Left cardiac atrium (tissue), 4 donors: ENCODE measurements around the gene ZNF683. TPM values are rescaled to one million over a fixed set of nuclear protein-coding genes. Genes with fewer than 3 reads are reported as not detected.

Experiments used
- ATAC-seq, 2 donors: fragments of 200-7000 bp; cut with Tn5 transposase; one replicate each; pipeline ENCODE4 v1.9.1; 2020; ENCODE audit warnings: mild to moderate bottlenecking in 2 of 2, moderate library complexity in 2 of 2
- DNase-seq: peaks from one replicate; pipeline ENCODE4 v3.0.0-alpha.2; 2020
- intact Hi-C, 2 donors: fragments of 100-400 bp; cut with DNase I; formaldehyde crosslinking; loops; one replicate each; pipeline versions ENCODE4 v1.14.1 to v1.15.1; 2022 to 2023
- total RNA-seq, 2 donors: library from RNA; stranded (reverse); fragmentation: NEBNext Ultra II Directional; extraction: Animal tissue kit (Norgen Biotek cat#: 25700); gene quantifications; one replicate each; pipeline ENCODE4 v1.2.1, GENCODE V29; 2021
- donor health status: DM: no; HTN: yes; CAD: no.
- donor health status: DM: no; HTN: yes; CAD: no; lungs with severe emphysema.
- donor health status: DM: yes; HTN: yes; CAD: no.
- donor health status: Dilated cardiomyopathy.

ZNF683 gene
- total RNA-seq, 2 donors from 2014 or later: 0.35 TPM; not detected in 1

DNA sequence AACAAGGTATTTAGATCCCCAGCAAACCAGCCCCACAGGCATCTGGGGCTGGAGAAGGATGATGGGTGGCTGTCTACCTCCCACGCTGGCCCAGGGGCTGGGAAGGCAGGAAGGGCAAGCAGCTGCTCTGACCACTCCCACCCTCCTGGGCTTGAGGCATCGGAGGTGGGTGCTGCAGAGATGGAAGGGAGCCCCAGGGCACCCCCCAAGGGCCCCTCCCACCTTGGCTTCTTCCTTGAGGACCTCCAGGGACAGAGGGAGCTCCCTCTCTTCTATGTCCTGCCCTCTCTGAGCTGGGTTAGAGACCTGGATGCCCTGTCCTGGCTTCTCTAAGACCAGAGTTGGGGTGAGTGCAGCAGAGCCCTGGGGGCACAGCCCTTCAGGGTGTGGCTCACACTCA, 51.7 kb downstream of the ZNF683 start:
- ATAC-seq: peak in 1 of 2 donors; percentile 4
- intact Hi-C loops: loop anchor here (2.0 to 10.0 kb wide), 4 partner anchors 36 to 216 kb away; no protein-coding TSS in a partner anchor
- no peak for DNase-seq

DNA sequence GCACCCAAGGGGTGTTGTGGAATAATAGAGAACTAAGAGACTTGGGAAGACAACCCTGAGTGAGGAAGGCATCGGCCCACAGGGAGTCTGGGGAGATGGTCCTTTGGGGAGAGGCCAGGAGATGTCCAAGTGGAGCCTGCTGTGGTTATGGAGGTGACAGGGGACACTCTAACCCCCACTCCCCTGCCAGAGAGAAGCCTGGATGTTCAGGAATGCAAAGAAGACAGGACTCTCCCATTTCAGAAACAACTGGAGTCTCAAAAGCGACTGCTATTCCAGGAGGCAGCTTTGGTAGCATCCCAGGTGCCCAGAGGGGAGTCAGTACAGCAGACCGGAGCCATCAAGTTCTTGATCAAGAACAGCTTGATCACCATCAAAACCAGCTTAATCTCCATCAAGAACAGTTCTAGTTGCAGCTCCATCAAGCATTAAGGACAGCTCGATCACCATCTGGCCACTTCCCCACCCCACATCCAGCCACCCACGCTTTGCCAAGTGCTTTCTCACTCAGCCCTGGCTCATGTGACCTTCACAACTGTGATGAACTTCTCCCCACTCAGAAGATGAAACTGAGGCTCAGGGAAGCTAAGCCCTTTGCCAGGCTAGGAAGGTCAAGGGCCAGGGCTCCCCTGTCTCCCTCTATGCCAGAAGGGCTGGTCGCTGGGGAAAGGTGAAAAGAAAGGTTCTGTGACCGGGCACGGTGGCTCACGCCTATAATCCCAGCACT, 54.0 kb downstream of the ZNF683 start:
- no peak for DNase-seq
- peak in 1 of 2 donors; percentile 22 for ATAC-seq
- intact Hi-C loops: no loop called here

DNA sequence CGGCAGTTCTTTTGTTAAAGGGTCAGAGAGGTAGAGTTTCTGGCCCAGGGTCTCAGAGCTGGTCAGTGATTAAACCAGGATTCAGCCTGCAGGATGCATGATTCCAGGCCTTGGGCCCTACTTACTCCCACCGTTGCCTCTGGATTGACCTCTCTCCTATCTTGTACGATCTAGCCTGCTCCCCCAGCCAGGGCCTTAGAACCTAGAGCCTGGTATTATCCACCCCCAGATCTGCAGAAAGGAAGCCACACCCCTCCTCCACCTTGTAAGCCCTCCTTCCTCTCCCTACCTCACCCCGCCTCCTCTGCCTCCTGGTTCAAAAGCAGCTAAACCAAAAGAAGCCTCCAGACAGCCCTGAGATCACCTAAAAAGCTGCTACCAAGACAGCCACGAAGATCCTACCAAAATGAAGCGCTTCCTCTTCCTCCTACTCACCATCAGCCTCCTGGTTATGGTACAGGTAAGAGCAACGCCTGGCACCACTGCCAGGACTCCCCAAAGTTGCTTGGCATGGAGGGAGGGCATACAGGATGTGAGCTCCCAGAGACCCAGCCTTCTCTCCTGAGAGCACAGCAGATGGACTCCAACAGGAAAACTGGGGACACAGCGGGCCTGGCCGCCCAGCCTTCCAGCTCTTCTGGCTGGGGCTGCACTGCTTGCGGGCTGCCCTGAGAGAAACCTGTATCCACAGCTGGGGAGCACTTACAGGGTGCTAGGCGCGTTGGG, 54.8 kb downstream of the ZNF683 start, which contains the start of gene CD52:
Gene CD52 (plus strand): TSS at position 347 of the 726 bp plus-strand sequence. CDS start 60 bp downstream, at position 407.
- intact Hi-C loops: no loop called here
- no peak for DNase-seq
- ATAC-seq: peak in 1 of 2 donors; percentile 45

DNA sequence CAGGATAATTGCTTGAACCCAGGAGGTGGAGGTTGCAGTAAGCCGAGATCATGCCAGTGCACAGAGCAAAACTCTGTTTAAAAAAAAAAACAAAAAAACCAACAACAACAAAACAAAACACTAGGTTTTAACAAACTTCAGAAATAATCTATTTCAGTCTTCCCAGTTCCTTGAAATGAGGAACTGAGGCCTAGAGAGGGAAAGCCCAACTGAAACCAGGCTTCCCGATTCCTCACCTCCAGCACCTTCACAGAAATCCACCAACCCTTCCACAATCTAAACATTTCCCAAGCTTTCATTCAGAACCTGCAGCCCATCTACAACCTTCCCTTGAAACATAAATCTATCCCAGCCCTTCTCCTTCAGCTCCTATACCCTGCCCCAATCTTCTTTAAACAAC, 55.4 kb downstream of the ZNF683 start:
- ATAC-seq (no peak), DNase-seq (no peak)
- intact Hi-C loops: no loop called here

DNA sequence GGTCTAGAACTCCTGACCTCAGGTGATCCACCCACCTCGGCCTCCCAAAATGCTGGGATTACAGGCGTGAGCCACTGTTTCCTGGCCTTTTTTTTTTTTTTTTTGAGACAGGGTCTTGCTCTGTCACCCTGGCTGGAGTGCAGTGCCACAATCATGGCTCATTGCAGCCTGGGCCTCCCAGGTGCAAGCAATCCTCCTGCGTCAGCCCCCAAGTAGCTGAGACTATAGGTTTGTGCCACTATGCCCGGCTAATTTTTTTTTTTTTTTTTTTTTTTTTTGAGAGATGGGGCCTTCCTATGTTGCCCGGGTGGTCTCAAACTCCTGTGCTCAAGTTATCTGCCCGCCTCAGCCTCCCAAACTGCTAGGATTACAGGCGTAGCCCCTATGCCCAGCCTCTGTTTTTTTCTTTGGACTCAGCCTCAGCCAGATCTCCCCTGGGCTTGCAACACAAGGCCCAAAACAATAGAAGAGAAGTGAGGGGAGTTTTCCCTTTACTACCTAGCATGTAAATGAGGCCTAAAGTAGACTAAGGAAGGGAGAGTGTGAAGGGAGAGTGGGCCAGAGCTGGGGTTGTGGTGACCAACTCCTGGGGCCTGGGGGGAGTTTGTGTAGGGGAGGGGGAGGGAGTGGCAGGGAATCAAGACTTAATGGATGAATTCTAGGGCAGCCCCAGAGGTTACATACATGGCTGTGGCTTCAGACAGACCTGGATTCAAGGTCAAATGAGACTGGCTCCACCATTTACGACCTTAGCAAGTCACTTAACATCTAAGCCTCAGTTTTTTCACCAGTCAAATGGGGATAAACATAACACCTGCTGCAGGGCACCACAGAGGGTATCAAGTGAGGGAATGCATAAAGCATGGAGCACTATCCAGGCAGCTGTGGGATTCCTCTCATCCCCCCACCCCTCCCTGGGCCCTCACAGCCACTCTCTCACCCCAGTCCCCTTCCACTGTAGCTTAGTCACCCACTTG, 56.4 kb downstream of the ZNF683 start:
- ATAC-seq (no peak), DNase-seq (no peak)
- intact Hi-C loops: no loop called here

DNA sequence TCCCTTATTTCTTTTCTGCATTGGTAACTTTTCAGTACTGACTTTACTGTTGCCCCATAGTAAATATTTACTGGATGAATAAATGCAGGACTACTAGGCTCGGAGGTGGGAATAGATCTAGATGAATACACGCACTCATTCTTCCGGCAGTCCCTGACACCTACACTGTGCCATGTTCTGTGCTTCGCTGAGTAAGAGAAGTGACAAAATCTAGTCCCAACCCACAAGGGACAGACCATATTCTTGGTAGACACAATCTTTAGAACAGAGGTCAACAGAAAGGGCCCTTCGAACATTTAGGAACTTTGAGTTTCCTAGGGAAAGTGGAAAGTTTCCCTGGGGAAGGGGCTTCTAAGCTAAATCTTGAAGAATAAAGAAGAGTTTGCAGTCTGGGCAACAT, 58.0 kb downstream of the ZNF683 start:
- intact Hi-C loops: no loop called here
- DNase-seq (no peak), ATAC-seq (no peak)

Other genes with a start within 250 kb of the ZNF683 start
- gene FAM110D, start 213.7 kb downstream of the ZNF683 start, total RNA-seq: 1 to 10 TPM; 5.2 to 5.3 TPM
- not detected for gene C1orf232, start 203.8 kb downstream of the ZNF683 start, total RNA-seq
- gene ZNF593, start 202.8 kb downstream of the ZNF683 start, total RNA-seq: 10 to 100 TPM; 13.4 to 24.3 TPM
- not detected for gene ZNF593OS, start 200.9 kb downstream of the ZNF683 start, total RNA-seq
- gene CNKSR1, start 195.3 kb downstream of the ZNF683 start, total RNA-seq: under 1 TPM; 0.60 to 0.85 TPM
- not detected for gene CATSPER4, start 182.1 kb downstream of the ZNF683 start, total RNA-seq
- 10 to 100 TPM; 17.7 to 38.6 TPM for gene CEP85, start 138.6 kb downstream of the ZNF683 start, total RNA-seq
- 10 to 100 TPM; 90.6 to 93.9 TPM for gene SH3BGRL3, start 92.7 kb downstream of the ZNF683 start, total RNA-seq
- 10 to 100 TPM; 14.5 to 15.7 TPM for gene UBXN11, start 66.1 kb downstream of the ZNF683 start, total RNA-seq
- gene CD52, start 54.8 kb downstream of the ZNF683 start, total RNA-seq: 10 to 100 TPM in 1 of 2 donors, 1 to 10 TPM in 1; 5.5 to 14.3 TPM
- gene CRYBG2, start 18.6 kb downstream of the ZNF683 start, total RNA-seq: not detected
- under 1 TPM in 1 of 2 donors, not detected in 1; 0.15 TPM for gene LIN28A, start 38.1 kb upstream of the ZNF683 start, total RNA-seq
- gene DHDDS, start 59.6 kb upstream of the ZNF683 start, total RNA-seq: 10 to 100 TPM; 44.7 to 49.6 TPM
- 100 to 1,000 TPM; 125 to 165 TPM for gene HMGN2, start 99.7 kb upstream of the ZNF683 start, total RNA-seq
- 1 to 10 TPM; 7.4 to 9.3 TPM for gene RPS6KA1, start 157.0 kb upstream of the ZNF683 start, total RNA-seq